SK-N-SH treated with all-trans-retinoic acid at 6 μM for 48 hours (cell line): ENCODE results near the gene FAAP24.
"Not testable (repeated sequence)": the region's sequence is repeated elsewhere in the genome, so short reads cannot be mapped to it uniquely, and the experiment has no call there.

Experiments used
- ATAC-seq: fragments of 200-7000 bp; cut with Tn5 transposase; 3 replicates; pipeline ENCODE4 v1.9.1; 2020; ENCODE audit warnings: mild to moderate bottlenecking, moderate library complexity
- BACH2 ChIP-seq: fragments of 250-450 bp; sonication (Bioruptor Pico); IDR thresholded peaks from 2 replicates; pipeline ENCODE4 v1.9.0; 2021; ENCODE audit warnings: mild to moderate bottlenecking, borderline replicate concordance
- CREB5 ChIP-seq: fragments of 250-450 bp; sonication (Bioruptor Pico); IDR thresholded peaks from 2 replicates; pipeline ENCODE4 v1.5.1; 2020; ENCODE audit warnings: low read depth, mild to moderate bottlenecking, moderate library complexity
- ESRRG ChIP-seq: fragments of 250-450 bp; sonication (Bioruptor Pico); IDR thresholded peaks from 2 replicates; pipeline ENCODE4 v1.6.1; 2021; ENCODE audit warnings: mild to moderate bottlenecking
- PATZ1 ChIP-seq: fragments of 250-450 bp; sonication (Bioruptor Pico); IDR thresholded peaks from 2 replicates; pipeline ENCODE4 v1.8.0; 2020; ENCODE audit warnings: mild to moderate bottlenecking, moderate library complexity, borderline replicate concordance
- POU6F1 ChIP-seq: fragments of 250-450 bp; sonication (Bioruptor Pico); IDR thresholded peaks from 2 replicates; pipeline ENCODE4 v1.8.0; 2021; ENCODE audit warnings: low read depth, mild to moderate bottlenecking, moderate library complexity, borderline replicate concordance
- RARB ChIP-seq: fragments of 250-450 bp; sonication (Bioruptor Pico); IDR thresholded peaks from 2 replicates; pipeline ENCODE4 v1.8.0; 2021; ENCODE audit warnings: mild to moderate bottlenecking, moderate library complexity
- SNAI2 ChIP-seq: fragments of 250-450 bp; sonication (Bioruptor Pico); IDR thresholded peaks from 2 replicates; pipeline ENCODE4 v1.5.0; 2020; ENCODE audit warnings: mild to moderate bottlenecking, moderate library complexity
- TCF4 ChIP-seq: fragments of 250-450 bp; sonication (Bioruptor Pico); IDR thresholded peaks from 2 replicates; pipeline ENCODE4 v1.8.0; 2021; ENCODE audit warnings: mild to moderate bottlenecking, moderate library complexity, borderline replicate concordance
- TOX ChIP-seq: fragments of 250-450 bp; sonication (Bioruptor Pico); IDR thresholded peaks from 2 replicates; pipeline ENCODE4 v1.8.0; 2021; ENCODE audit warnings: mild to moderate bottlenecking, moderate library complexity, borderline replicate concordance
- TSHZ2 ChIP-seq: fragments of 250-450 bp; sonication (Bioruptor Pico); IDR thresholded peaks from 2 replicates; pipeline ENCODE4 v1.5.0; 2020; ENCODE audit warnings: mild to moderate bottlenecking, moderate library complexity
- ZC3H10 ChIP-seq: fragments of 250-450 bp; sonication (Bioruptor Pico); IDR thresholded peaks from 2 replicates; pipeline ENCODE4 v1.5.1; 2021; ENCODE audit warnings: mild to moderate bottlenecking, moderate library complexity
- ZFP3 ChIP-seq: fragments of 250-450 bp; sonication (Bioruptor Pico); IDR thresholded peaks from 2 replicates; pipeline ENCODE4 v1.5.0; 2020; ENCODE audit warnings: mild to moderate bottlenecking, moderate library complexity
- ZFP30 ChIP-seq: fragments of 450-650 bp; formaldehyde crosslinking; IDR thresholded peaks from 2 replicates; pipeline ENCODE4 v1.5.0; 2022; ENCODE audit warnings: mild to moderate bottlenecking, moderate library complexity
- ZNF565 ChIP-seq: fragments of 450-650 bp; formaldehyde crosslinking; conservative IDR thresholded peaks from 2 replicates; pipeline ENCODE4 v1.5.0; 2020; ENCODE audit warnings: low read depth, mild to moderate bottlenecking, moderate library complexity
- ZNF70 ChIP-seq: fragments of 450-650 bp; formaldehyde crosslinking; IDR thresholded peaks from 2 replicates; pipeline ENCODE4 v1.5.0; 2020; ENCODE audit warnings: mild to moderate bottlenecking, moderate library complexity

FAAP24 gene

GRCh38 chr19:32977280-32977679, 5.2 kb downstream of the FAAP24 start (continued):
- TF ChIP-seq PATZ1 (CRISPR knock-in tag) (no peak), SNAI2 (CRISPR knock-in tag) (no peak)

- ATAC-seq, result not testable (repeated sequence)
Measured at GRCh38 chr19:32977813-32978212, 5.8 kb downstream of the FAAP24 start.

GRCh38 chr19:32979807-32980206, 7.8 kb downstream of the FAAP24 start:
- not testable (repeated sequence) for ATAC-seq

- not testable (repeated sequence) for ATAC-seq
Measured at GRCh38 chr19:32982488-32982887, 10.4 kb downstream of the FAAP24 start.

GRCh38 chr19:32988254-32988653, 16.2 kb downstream of the FAAP24 start:
- ATAC-seq, result not testable (repeated sequence)

- TF ChIP-seq ZFP3 (no peak), ESRRG (no peak), ZNF70 (CRISPR knock-in tag) (no peak), ZNF565 (no peak), TCF4 (CRISPR knock-in tag) (no peak), BACH2 (CRISPR knock-in tag) (no peak), RARB (CRISPR knock-in tag) (no peak), ZFP30 (CRISPR knock-in tag) (no peak), POU6F1 (no peak), CREB5 (CRISPR knock-in tag) (no peak), TOX (CRISPR knock-in tag) (no peak)
- TF ChIP-seq, all 23 proteins: peak for 0
- no peak for ATAC-seq
Measured at GRCh38 chr19:32988724-32989123, 16.7 kb downstream of the FAAP24 start.

GRCh38 chr19:32995966-32996365, 23.9 kb downstream of the FAAP24 start:
- not testable (repeated sequence) for ATAC-seq

GRCh38 chr19:32997061-32997464, 25.0 kb downstream of the FAAP24 start:
- ATAC-seq, result not testable (repeated sequence)

GRCh38 chr19:32997716-32998355, 25.8 kb downstream of the FAAP24 start:
- no peak for TF ChIP-seq ZNF565
- ATAC-seq, result no peak

GRCh38 chr19:32998722-32999121, 26.7 kb downstream of the FAAP24 start:
- ATAC-seq, result no peak
- TF ChIP-seq ZC3H10 (CRISPR knock-in tag) (no peak), TSHZ2 (CRISPR knock-in tag) (no peak)
